Endothelial cell of umbilical vein (primary cell): ENCODE results near the gene TMOD1. TPM values are rescaled to one million over a fixed set of nuclear protein-coding genes. Genes with fewer than 3 reads are reported as not detected.

Source experiments
- BruUV-seq: library from RNA; stranded (reverse); fragments of 400-500 nt; replicated peaks from 2 replicates; lab custom pipeline; 2021; lab: Mats Ljungman, UMichigan
- CTCF ChIA-PET: fragments of 300-600, 350-600 bp; sonication (Branson Sonifier 250); formaldehyde crosslinking; loops from one replicate; lab custom pipeline; 2021; ENCODE audit warnings: antibody characterized with exemption, inconsistent platforms; lab: Charles Lee
- POLR2A ChIA-PET: fragments of 300-600, 350-600 bp; sonication (Branson Sonifier 250); formaldehyde crosslinking; loops from one replicate; lab custom pipeline; 2021; ENCODE audit warnings: antibody characterized with exemption, inconsistent platforms; lab: Charles Lee
- DNase-seq: peaks from one replicate; pipeline ENCODE4 v3.0.0-alpha.2; 2011; ENCODE audit warnings: low read depth, low spot score
- FAIRE-seq: peaks from 2 replicates; lab custom pipeline; 2011; peaks lifted over from hg19 to GRCh38; lab: Jason Lieb, UNC
- H2AFZ ChIP-seq: 2 replicates; pipeline ENCODE4 v1.6.0; 2012; ENCODE audit warnings: low read depth, low read length, control low read depth, inconsistent platforms
- H3K27ac ChIP-seq: 2 replicates; pipeline ENCODE4 v1.5.1; 2011; ENCODE audit warnings: low read depth, mild to moderate bottlenecking, control low read depth, low read length, moderate library complexity; ENCODE audit not compliant: insufficient read depth
- H3K27me3 ChIP-seq, 2 experiments: 2 replicates each; pipeline versions ENCODE4 v1.6.0 to v1.6.1; 2011; ENCODE audit warnings: low read length in 2 of 2, mixed read lengths in 1 of 2; ENCODE audit not compliant: control insufficient read depth in 2 of 2, insufficient read depth in 2 of 2
- H3K36me3 ChIP-seq, 2 experiments: 2 replicates in 1 of 2; 3 replicates in 1 of 2; pipeline ENCODE4 v1.5.1; 2011; ENCODE audit warnings: low read length in 2 of 2, mild to moderate bottlenecking in 1 of 2, moderate library complexity in 1 of 2; ENCODE audit not compliant: control insufficient read depth in 2 of 2, insufficient read depth in 2 of 2; ENCODE audit errors: extremely low read depth in 1 of 2
- H3K4me1 ChIP-seq: 3 replicates; pipeline ENCODE4 v1.5.1; 2011; ENCODE audit warnings: mild to moderate bottlenecking, low read length; ENCODE audit not compliant: control insufficient read depth, insufficient read depth; ENCODE audit errors: extremely low read depth
- H3K4me2 ChIP-seq: 2 replicates; pipeline ENCODE4 v1.6.1; 2011; ENCODE audit warnings: low read length, control low read depth, mixed read lengths; ENCODE audit not compliant: insufficient read depth
- H3K4me3 ChIP-seq, 3 experiments: fragments of 200-600 bp in 1 of 3; sonication (generic), shearing (Covaris generic) in 1 of 3; replicated peaks in 1 of 3; 2 replicates each; pipeline ENCODE4 v1.5.1; 2011 to 2016; ENCODE audit warnings: control low read depth in 3 of 3, low read length in 3 of 3, mild to moderate bottlenecking in 2 of 3, inconsistent platforms in 1 of 3, low read depth in 1 of 3, moderate library complexity in 1 of 3; ENCODE audit not compliant: insufficient read depth in 1 of 3
- H3K79me2 ChIP-seq: 2 replicates; pipeline ENCODE4 v1.6.0; 2012; ENCODE audit warnings: low read length, inconsistent platforms; ENCODE audit not compliant: control insufficient read depth, insufficient read depth
- H3K9ac ChIP-seq: replicated peaks from 2 replicates; pipeline ENCODE3; 2011; ENCODE audit warnings: low read length, control low read depth; ENCODE audit not compliant: insufficient read depth; ENCODE audit errors: extremely low read depth
- H3K9me1 ChIP-seq: replicated peaks from 3 replicates; pipeline ENCODE4 v1.6.0; 2011; ENCODE audit warnings: mild to moderate bottlenecking, low read length; ENCODE audit not compliant: control insufficient read depth, insufficient read depth; ENCODE audit errors: extremely low read depth
- H3K9me3 ChIP-seq: replicated peaks from 2 replicates; pipeline ENCODE4 v1.5.1; 2012; ENCODE audit warnings: low read length, inconsistent platforms; ENCODE audit not compliant: control insufficient read depth, insufficient read depth
- H4K20me1 ChIP-seq: replicated peaks from 2 replicates; pipeline ENCODE3; 2011; ENCODE audit warnings: mild to moderate bottlenecking, low read length; ENCODE audit not compliant: control insufficient read depth, insufficient read depth; ENCODE audit errors: extremely low read depth
- CTCF ChIP-seq, 2 donors: IDR thresholded peaks; 1 replicate in 1 of 2; 2 replicates in 1 of 2; pipeline ENCODE4 v1.5.1; 2011; ENCODE audit warnings: low read length in 2 of 2, mild to moderate bottlenecking in 2 of 2, moderate library complexity in 2 of 2, control low read depth in 1 of 2, inconsistent platforms in 1 of 2, low read depth in 1 of 2; ENCODE audit not compliant: insufficient read depth in 1 of 2; ENCODE audit errors: extremely low read depth in 1 of 2
- EZH2 ChIP-seq: IDR thresholded peaks from 2 replicates; pipeline ENCODE4 v1.6.1; 2012; ENCODE audit warnings: borderline replicate concordance, low read depth, mild to moderate bottlenecking, moderate library complexity, low read length, inconsistent platforms; ENCODE audit not compliant: severe bottlenecking
- FOS ChIP-seq: IDR thresholded peaks from 2 replicates; pipeline ENCODE4 v1.6.1; 2011; ENCODE audit warnings: mild to moderate bottlenecking, low read length, moderate library complexity, borderline replicate concordance; ENCODE audit not compliant: insufficient read depth
- GATA2 ChIP-seq: IDR thresholded peaks from 2 replicates; pipeline ENCODE4 v1.7.0; 2011; ENCODE audit warnings: low read depth, mild to moderate bottlenecking, moderate library complexity, mixed read lengths, low read length; ENCODE audit not compliant: insufficient read length, insufficient read depth
- MAX ChIP-seq: IDR thresholded peaks from 2 replicates; pipeline ENCODE4 v1.6.1; 2011; ENCODE audit not compliant: insufficient read depth, insufficient read length
- MYC ChIP-seq: IDR thresholded peaks from one replicate; pipeline ENCODE4 v1.6.1; 2011; ENCODE audit warnings: mild to moderate bottlenecking, low read depth, low read length
- POLR2A ChIP-seq: IDR thresholded peaks from 2 replicates; pipeline ENCODE4 v1.6.1; 2012; ENCODE audit warnings: low read depth, mild to moderate bottlenecking, control low read depth, low read length
- POLR2AphosphoS5 ChIP-seq: IDR thresholded peaks from 2 replicates; pipeline ENCODE4 v1.6.1; 2012; ENCODE audit warnings: low read depth, mild to moderate bottlenecking, control low read depth, low read length, moderate library complexity; ENCODE audit not compliant: insufficient read depth
- dilution Hi-C: fragments of 300-500 bp; cut with MboI; formaldehyde crosslinking; loops from one replicate; pipeline ENCODE4 v1.15.0; 2019; ENCODE audit warnings: low sequenced_read_pairs; ENCODE audit not compliant: extremely low pct_ligation_motif_present
- intact Hi-C: fragments of 100-400 bp; cut with micrococcal nuclease; formaldehyde crosslinking; loops from one replicate; pipeline ENCODE4 v1.10.0; 2022
- polyA plus RNA-seq, 4 experiments: library from polyadenylated mRNA; depleted of rRNA in 3 of 4; stranded (reverse) in 3 of 4; unstranded in 1 of 4; fragments of >200 nt; gene quantifications; 2 replicates each; pipeline versions ENCODE4 v1.2.1 to v1.2.3, GENCODE V29; 2011 to 2012; ENCODE audit warnings: missing spikeins in 1 of 4
- total RNA-seq: library from RNA; stranded (reverse); gene quantifications from 2 replicates; pipeline ENCODE4 v1.2.3, GENCODE V29; 2021

Gene TMOD1
- total and polyA plus RNA-seq, 2 donors (not counting 3 experiments of a cell fraction or from before 2014, with no cell fraction given) = 0.26 to 1.4 TPM

- H3K9me3 ChIP-seq = no peaks in the 10 kb centered on the region
- H4K20me1 ChIP-seq = no peaks in the 10 kb centered on the region
- H3K27ac ChIP-seq = no peak overlapping the region
- no peaks in the 10 kb centered on the region for H3K4me1 ChIP-seq
- no TSS peak for BruUV-seq
- H2AFZ ChIP-seq = no peak overlapping the region
- H3K9me1 ChIP-seq = no peaks in the 10 kb centered on the region
- ChIA-PET CTCF (interaction anchor here (0.6 kb wide), 1 partner anchor 19 kb away, joined by 3 read pairs; no protein-coding TSS in a partner anchor), POLR2A (no interaction called here)
- DNase-seq (no peak), FAIRE-seq (no peak)
- H3K4me2 ChIP-seq = no peak overlapping the region
- no peak overlapping the region for H3K9ac ChIP-seq
- dilution Hi-C loops = no loop called here
- no peak for TF ChIP-seq POLR2AphosphoS5
- TF ChIP-seq CTCF (IDR thresholded peaks at IDR 0.05; ENCODE audit: extremely low read depth in 1 of 2, insufficient read depth in 1 of 2, low read depth in 1 of 2, low read length in 2 of 2) = no peak
- no peak for TF ChIP-seq MAX
- no peak for TF ChIP-seq MYC
- TF ChIP-seq FOS = no peak
- no peak for TF ChIP-seq EZH2
- TF ChIP-seq GATA2 = no peak
- TF ChIP-seq POLR2A = no peak
- intact Hi-C loops = no loop called here
- no peaks in the 10 kb centered on the region for H3K79me2 ChIP-seq
- H3K36me3 ChIP-seq = no peaks in the 10 kb centered on the region
- no peak overlapping the region for H3K4me3 ChIP-seq
- H3K27me3 ChIP-seq = peaks cover 3 to 12% of the 10 kb centered on the region in 2 experiments
These were observed 71.5 kb downstream of the TMOD1 start for GRCh38 chr9:97572892-97573365.
